Suprapubic skin (tissue), 4 donors: Measurements from ENCODE around the gene SPANXN2. TPM values are rescaled to one million over a fixed set of nuclear protein-coding genes. Genes with fewer than 3 reads are reported as not detected.

Source experiments
- DNase-seq, 2 donors: peaks; one replicate each; pipeline ENCODE4 v3.0.0-alpha.2; 2019; ENCODE audit warnings: low spot score in 2 of 2
- H3K27ac ChIP-seq: fragments of 200-600 bp; sonication (generic); one replicate; pipeline ENCODE4 v1.5.1; 2019
- H3K27me3 ChIP-seq: fragments of 200-600 bp; sonication (generic); one replicate; pipeline ENCODE4 v1.5.1; 2019
- H3K36me3 ChIP-seq: fragments of 200-600 bp; sonication (generic); one replicate; pipeline ENCODE4 v1.5.1; 2019
- H3K4me1 ChIP-seq: fragments of 200-600 bp; sonication (generic); one replicate; pipeline ENCODE4 v1.5.1; 2019
- H3K4me3 ChIP-seq: fragments of 200-600 bp; sonication (generic); one replicate; pipeline ENCODE4 v1.5.1; 2019; ENCODE audit warnings: mild to moderate bottlenecking
- H3K9me3 ChIP-seq: fragments of 200-600 bp; sonication (generic); one replicate; pipeline ENCODE4 v1.5.1; 2019
- EP300 ChIP-seq: sonication (generic); formaldehyde crosslinking; IDR thresholded peaks from one replicate; pipeline ENCODE4 v1.6.1; 2017; ENCODE audit warnings: antibody characterized with exemption
- POLR2A ChIP-seq, 2 donors: fragments of 450-650 bp; IDR thresholded peaks; one replicate each; pipeline ENCODE4 v1.6.1; 2017; ENCODE audit warnings: antibody characterized with exemption in 2 of 2, mild to moderate bottlenecking in 2 of 2, moderate library complexity in 2 of 2
- POLR2AphosphoS5 ChIP-seq, 3 donors: sonication (generic); formaldehyde crosslinking; IDR thresholded peaks; one replicate each; pipeline ENCODE4 v1.6.1; 2017; ENCODE audit warnings: antibody characterized with exemption in 3 of 3
- WGBS: methylation state at CpG from one replicate; pipeline ENCODE4 v1.1.5; 2018; 5-methylcytosine and 5-hydroxymethylcytosine counted together
- total RNA-seq, 4 donors: library from RNA; depleted of rRNA; stranded (reverse); fragments of >200 nt; gene quantifications; one replicate each; pipeline ENCODE4 v1.1.0, GENCODE V29; 2016
- TF ChIP-seq, protein P1 (sequence below), 2 donors: fragments of 200-600 bp in 1 of 2; fragments of 450-650 bp in 1 of 2; sonication (generic) in 1 of 2; IDR thresholded peaks; one replicate each; pipeline ENCODE4 v1.5.1; 2016 to 2019; ENCODE audit warnings: antibody characterized with exemption in 2 of 2, mild to moderate bottlenecking in 1 of 2, moderate library complexity in 1 of 2

Gene SPANXN2
- total RNA-seq, 4 donors from 2014 or later: not detected

DNA sequence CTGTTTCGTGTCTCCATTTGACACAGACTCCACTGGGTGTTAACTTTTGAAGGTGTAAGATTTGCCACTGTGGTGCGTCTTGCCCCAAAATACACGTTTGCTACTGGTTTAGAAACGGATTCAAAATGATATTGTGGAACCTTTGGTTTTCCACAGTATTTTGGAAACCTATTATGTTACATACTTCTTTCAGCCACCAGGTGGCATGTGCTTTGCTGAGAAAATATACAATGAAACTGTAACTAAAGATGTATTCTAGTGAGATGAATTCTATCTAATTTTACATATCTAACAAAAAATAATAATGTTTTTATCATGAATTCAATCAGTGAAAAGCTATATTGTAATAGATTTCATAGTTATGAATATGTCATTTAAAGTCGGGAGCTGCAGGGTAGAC, 56.2 kb downstream of the SPANXN2 start:
- TF ChIP-seq POLR2A (IDR thresholded peaks at IDR 0.05): no peak
- TF ChIP-seq, protein P1, sequence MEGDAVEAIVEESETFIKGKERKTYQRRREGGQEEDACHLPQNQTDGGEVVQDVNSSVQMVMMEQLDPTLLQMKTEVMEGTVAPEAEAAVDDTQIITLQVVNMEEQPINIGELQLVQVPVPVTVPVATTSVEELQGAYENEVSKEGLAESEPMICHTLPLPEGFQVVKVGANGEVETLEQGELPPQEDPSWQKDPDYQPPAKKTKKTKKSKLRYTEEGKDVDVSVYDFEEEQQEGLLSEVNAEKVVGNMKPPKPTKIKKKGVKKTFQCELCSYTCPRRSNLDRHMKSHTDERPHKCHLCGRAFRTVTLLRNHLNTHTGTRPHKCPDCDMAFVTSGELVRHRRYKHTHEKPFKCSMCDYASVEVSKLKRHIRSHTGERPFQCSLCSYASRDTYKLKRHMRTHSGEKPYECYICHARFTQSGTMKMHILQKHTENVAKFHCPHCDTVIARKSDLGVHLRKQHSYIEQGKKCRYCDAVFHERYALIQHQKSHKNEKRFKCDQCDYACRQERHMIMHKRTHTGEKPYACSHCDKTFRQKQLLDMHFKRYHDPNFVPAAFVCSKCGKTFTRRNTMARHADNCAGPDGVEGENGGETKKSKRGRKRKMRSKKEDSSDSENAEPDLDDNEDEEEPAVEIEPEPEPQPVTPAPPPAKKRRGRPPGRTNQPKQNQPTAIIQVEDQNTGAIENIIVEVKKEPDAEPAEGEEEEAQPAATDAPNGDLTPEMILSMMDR (IDR thresholded peaks at IDR 0.05): peak in 1 of 2 donors; percentile 30
- Histone ChIP-seq H3K4me1 (no peaks in the 10 kb centered on the region), H3K27ac (no peak overlapping the region), H3K4me3 (no peak overlapping the region), H3K27me3 (no peaks in the 10 kb centered on the region), H3K9me3 (no peaks in the 10 kb centered on the region), H3K36me3 (no peaks in the 10 kb centered on the region)
- WGBS: 25% methylated on average over 5 of the region's 5 CpGs
- DNase-seq: no peak

GRCh38 chrX:143663755-143664154, 56.8 kb downstream of the SPANXN2 start:
- DNase-seq: no peak
- Histone ChIP-seq H3K36me3 (no peaks in the 10 kb centered on the region), H3K9me3 (no peaks in the 10 kb centered on the region), H3K4me1 (no peaks in the 10 kb centered on the region), H3K4me3 (no peak overlapping the region), H3K27ac (no peak overlapping the region), H3K27me3 (no peaks in the 10 kb centered on the region)
- 37% methylated on average over 5 of the region's 5 CpGs for WGBS
- TF ChIP-seq POLR2A (IDR thresholded peaks at IDR 0.05) (no peak), POLR2AphosphoS5 (IDR thresholded peaks at IDR 0.05) (no peak), EP300 (no peak)
- TF ChIP-seq, protein P1 (IDR thresholded peaks at IDR 0.05): no peak

Other genes with a start within 250 kb of the SPANXN2 start
- not detected for gene SPANXN3, start 203.3 kb downstream of the SPANXN2 start, total RNA-seq
- gene SLITRK4, start 84.7 kb downstream of the SPANXN2 start, total RNA-seq: 1 to 10 TPM in 3 of 4 donors, under 1 TPM in 1; 0.95 to 3.4 (median 1.9) TPM
- not detected for gene UBE2NL, start 163.3 kb upstream of the SPANXN2 start, total RNA-seq